SK-N-SH treated with all-trans-retinoic acid at 6 μM for 48 hours (cell line): ENCODE measurements around the gene L1TD1.

Experiments used
- ESRRG ChIP-seq: fragments of 250-450 bp; sonication (Bioruptor Pico); IDR thresholded peaks from 2 replicates; pipeline ENCODE4 v1.6.1; 2021; ENCODE audit warnings: mild to moderate bottlenecking
- RARB ChIP-seq: fragments of 250-450 bp; sonication (Bioruptor Pico); IDR thresholded peaks from 2 replicates; pipeline ENCODE4 v1.8.0; 2021; ENCODE audit warnings: mild to moderate bottlenecking, moderate library complexity
- SNAI2 ChIP-seq: fragments of 250-450 bp; sonication (Bioruptor Pico); IDR thresholded peaks from 2 replicates; pipeline ENCODE4 v1.5.0; 2020; ENCODE audit warnings: mild to moderate bottlenecking, moderate library complexity
- ZFP3 ChIP-seq: fragments of 250-450 bp; sonication (Bioruptor Pico); IDR thresholded peaks from 2 replicates; pipeline ENCODE4 v1.5.0; 2020; ENCODE audit warnings: mild to moderate bottlenecking, moderate library complexity
- TF ChIP-seq, protein P1 (sequence below): fragments of 250-450 bp; sonication (Bioruptor Pico); IDR thresholded peaks from 2 replicates; pipeline ENCODE4 v1.8.0; 2020; ENCODE audit warnings: mild to moderate bottlenecking, moderate library complexity, borderline replicate concordance
- TF ChIP-seq, protein P2 (sequence below): fragments of 250-450 bp; sonication (Bioruptor Pico); IDR thresholded peaks from 2 replicates; pipeline ENCODE4 v1.5.1; 2020; ENCODE audit warnings: low read depth, mild to moderate bottlenecking, moderate library complexity
- TF ChIP-seq, protein P3 (sequence below): fragments of 250-450 bp; sonication (Bioruptor Pico); IDR thresholded peaks from 2 replicates; pipeline ENCODE4 v1.5.0; 2020; ENCODE audit warnings: mild to moderate bottlenecking, moderate library complexity

DNA sequence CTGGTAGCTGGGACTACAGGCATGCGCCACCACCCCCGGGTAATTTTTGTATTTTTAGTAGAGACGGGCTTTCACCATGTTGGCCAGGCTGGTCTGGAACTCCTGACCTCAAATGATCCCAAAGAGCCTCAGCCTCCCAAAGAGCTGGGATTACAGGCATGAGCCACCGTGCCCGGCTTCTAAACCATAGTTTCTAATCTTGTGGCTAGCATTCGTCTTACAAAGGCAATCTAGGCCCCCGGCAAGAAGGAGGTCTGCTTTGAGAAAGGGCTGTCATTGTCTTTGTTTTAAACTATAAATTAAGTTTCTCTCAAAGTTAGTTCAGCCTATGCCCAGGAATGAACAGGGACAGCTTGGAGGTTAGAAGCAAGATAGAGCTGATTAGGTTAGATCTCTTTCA lies 10.3 kb upstream of the L1TD1 start:
- TF ChIP-seq SNAI2 (CRISPR knock-in tag) = no peak
- no peak for TF ChIP-seq ZFP3 (CRISPR knock-in tag)
- TF ChIP-seq, protein P1, sequence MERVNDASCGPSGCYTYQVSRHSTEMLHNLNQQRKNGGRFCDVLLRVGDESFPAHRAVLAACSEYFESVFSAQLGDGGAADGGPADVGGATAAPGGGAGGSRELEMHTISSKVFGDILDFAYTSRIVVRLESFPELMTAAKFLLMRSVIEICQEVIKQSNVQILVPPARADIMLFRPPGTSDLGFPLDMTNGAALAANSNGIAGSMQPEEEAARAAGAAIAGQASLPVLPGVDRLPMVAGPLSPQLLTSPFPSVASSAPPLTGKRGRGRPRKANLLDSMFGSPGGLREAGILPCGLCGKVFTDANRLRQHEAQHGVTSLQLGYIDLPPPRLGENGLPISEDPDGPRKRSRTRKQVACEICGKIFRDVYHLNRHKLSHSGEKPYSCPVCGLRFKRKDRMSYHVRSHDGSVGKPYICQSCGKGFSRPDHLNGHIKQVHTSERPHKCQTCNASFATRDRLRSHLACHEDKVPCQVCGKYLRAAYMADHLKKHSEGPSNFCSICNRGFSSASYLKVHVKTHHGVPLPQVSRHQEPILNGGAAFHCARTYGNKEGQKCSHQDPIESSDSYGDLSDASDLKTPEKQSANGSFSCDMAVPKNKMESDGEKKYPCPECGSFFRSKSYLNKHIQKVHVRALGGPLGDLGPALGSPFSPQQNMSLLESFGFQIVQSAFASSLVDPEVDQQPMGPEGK = no peak
- no peak for TF ChIP-seq ESRRG (CRISPR knock-in tag)
- no peak for TF ChIP-seq RARB (CRISPR knock-in tag)
- TF ChIP-seq, protein P2, sequence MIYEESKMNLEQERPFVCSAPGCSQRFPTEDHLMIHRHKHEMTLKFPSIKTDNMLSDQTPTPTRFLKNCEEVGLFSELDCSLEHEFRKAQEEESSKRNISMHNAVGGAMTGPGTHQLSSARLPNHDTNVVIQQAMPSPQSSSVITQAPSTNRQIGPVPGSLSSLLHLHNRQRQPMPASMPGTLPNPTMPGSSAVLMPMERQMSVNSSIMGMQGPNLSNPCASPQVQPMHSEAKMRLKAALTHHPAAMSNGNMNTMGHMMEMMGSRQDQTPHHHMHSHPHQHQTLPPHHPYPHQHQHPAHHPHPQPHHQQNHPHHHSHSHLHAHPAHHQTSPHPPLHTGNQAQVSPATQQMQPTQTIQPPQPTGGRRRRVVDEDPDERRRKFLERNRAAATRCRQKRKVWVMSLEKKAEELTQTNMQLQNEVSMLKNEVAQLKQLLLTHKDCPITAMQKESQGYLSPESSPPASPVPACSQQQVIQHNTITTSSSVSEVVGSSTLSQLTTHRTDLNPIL (CRISPR knock-in tag) = no peak
- TF ChIP-seq, protein P3, sequence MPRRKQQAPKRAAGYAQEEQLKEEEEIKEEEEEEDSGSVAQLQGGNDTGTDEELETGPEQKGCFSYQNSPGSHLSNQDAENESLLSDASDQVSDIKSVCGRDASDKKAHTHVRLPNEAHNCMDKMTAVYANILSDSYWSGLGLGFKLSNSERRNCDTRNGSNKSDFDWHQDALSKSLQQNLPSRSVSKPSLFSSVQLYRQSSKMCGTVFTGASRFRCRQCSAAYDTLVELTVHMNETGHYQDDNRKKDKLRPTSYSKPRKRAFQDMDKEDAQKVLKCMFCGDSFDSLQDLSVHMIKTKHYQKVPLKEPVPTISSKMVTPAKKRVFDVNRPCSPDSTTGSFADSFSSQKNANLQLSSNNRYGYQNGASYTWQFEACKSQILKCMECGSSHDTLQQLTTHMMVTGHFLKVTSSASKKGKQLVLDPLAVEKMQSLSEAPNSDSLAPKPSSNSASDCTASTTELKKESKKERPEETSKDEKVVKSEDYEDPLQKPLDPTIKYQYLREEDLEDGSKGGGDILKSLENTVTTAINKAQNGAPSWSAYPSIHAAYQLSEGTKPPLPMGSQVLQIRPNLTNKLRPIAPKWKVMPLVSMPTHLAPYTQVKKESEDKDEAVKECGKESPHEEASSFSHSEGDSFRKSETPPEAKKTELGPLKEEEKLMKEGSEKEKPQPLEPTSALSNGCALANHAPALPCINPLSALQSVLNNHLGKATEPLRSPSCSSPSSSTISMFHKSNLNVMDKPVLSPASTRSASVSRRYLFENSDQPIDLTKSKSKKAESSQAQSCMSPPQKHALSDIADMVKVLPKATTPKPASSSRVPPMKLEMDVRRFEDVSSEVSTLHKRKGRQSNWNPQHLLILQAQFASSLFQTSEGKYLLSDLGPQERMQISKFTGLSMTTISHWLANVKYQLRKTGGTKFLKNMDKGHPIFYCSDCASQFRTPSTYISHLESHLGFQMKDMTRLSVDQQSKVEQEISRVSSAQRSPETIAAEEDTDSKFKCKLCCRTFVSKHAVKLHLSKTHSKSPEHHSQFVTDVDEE (CRISPR knock-in tag) = no peak
